ENCODE data around the gene STK32C.
A peak's percentile ranks its signal among the peaks of the same experiment; 100 is the strongest.

The STK32C gene

GRCh38 chr10:132283604-132284382 lies 24.0 kb downstream of the STK32C start:
- peak in 2 of 56 donors; percentile 43 to 70 for DNase-seq

- DNase-seq: peak in 1 of 56 donors; percentile 70
These were observed 24.8 kb downstream of the STK32C start for GRCh38 chr10:132282667-132283603.

GRCh38 chr10:132281915-132282666 lies 25.7 kb downstream of the STK32C start:
- DNase-seq: no peak

GRCh38 chr10:132280646-132281074 lies 27.1 kb downstream of the STK32C start:
- DNase-seq: no peak

DNA sequence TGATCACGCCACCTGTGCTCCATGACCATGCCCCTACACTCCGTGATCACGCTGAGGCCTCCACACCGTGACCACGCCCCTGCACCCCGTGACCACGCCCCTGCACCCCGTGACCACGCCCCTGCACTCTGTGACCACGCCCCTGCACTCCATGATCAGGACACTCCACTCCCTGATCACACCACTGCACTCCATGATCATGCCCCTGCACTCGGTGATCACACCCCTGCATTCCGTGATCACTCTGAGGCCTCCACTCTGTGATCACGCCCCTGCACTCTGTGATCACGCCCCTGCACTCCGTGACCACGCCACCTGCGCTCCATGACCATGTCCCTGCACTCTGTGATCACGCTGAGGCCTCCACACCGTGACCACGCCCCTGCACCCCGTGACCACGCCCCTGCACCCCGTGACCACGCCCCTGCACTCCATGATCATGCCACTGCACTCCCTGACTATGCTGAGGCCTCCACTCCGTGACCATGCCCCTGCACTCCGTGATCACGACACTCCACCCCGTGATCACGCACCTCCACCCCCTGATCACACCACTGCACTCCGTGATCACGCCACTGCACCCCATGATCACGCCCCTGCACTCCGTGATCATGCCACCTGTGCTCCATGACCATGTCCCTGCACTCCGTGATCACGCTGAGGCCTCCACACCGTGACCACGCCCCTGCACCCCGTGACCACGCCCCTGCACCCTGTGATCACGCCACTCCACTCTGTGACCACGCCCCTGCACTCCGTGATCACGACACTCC lies 27.7 kb downstream of the STK32C start:
- DNase-seq: no peak

DNA sequence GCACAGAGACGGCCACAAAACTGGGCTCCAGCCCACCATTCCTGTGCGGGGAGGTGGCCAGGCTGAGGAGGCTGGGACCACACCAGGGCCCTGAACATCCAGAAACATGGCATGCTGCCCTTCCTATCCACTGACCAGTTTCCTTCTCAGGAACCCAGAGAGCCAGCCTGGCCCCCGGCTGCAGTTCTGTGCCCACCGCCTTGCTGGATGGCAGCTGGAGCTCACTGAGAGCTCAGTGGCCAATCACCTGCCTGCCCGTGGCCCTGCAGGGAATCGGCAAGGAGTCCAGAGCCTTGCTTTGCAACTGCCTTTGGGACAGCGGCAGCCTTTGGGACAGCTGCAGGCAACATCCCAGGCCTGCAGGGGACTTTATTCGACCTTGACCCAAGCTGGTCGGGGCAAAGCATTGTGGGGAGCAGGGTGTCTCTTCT lies 30.4 kb downstream of the STK32C start:
- no peak for DNase-seq

DNA sequence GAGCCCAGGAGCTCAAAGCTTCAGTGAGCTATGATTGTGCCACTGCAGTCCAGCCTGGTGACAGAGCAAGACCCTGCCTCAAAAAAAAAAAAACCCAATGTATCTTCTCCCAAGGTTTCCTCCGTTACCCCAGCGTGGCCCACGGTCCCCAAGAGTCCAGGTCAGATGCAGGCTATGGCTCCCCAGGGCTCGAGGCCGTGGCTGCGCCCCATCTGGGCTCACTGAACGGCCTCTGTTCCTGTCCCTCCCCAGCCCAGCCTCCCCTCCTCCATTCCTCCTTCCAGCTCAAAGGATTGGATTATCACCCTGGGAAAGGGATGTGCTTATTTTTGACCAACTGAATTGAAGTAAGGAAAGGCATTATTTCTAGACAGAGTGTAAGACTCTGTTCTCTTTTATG lies 31.0 kb downstream of the STK32C start:
- no peak for DNase-seq

- no peak for DNase-seq
These were observed 31.5 kb downstream of the STK32C start for GRCh38 chr10:132276179-132276675.

- DNase-seq: no peak
These were observed 32.1 kb downstream of the STK32C start for GRCh38 chr10:132275426-132276178.

GRCh38 chr10:132274986-132275385 lies 32.8 kb downstream of the STK32C start:
- DNase-seq: no peak

DNA sequence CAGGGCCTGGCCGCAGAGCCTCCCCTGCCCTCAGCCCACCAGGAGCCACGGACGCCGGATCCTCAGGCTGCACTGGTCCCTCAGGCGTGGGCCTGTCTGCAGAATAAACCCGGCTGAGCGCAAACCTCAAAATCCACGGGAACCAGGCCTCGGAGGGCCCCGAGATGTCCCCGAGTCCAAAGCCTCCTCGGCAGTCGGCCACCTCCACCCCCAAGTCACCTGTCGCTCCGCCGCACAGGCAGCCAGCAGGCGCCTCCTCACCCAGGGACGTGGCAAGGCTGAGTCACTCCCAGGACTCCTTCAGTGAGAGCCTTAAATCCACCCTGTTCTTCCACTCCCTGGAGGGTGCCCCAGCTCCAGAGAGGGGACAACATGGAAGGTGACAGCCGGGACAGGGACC lies 33.2 kb downstream of the STK32C start:
- peak in 3 of 56 donors; percentile 24 to 42 (median 31) for DNase-seq

- DNase-seq: no peak
These were observed 33.8 kb downstream of the STK32C start for GRCh38 chr10:132273966-132274365.

DNA sequence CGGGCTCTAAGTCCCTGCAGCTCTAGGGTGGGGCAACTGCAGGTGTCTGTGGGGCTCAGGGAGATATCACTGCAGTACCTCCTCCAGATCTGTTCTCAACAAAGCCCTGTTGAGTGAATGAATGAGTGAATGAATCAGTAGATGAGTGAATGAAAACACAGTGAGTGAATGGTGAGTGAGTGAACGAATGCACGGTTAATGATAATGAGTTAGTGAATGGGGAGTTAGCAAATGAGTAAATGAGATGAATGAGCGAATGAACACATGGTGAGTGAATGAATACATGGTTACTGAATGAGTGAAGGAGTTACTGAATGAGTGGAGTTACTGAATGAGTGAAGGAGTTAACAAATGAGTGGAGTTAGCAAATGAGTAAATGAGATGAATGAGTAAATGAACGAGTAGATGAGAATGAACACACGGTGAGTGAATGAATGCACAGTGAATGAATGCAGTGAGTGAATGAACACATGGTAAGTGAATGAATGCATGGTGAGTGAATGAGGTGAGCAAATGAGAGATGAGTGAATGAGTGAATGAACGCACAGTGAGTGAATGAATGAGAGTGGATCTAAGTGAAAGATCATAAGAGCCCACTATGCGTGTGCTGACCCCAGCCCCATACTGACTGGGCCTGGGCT lies 34.3 kb downstream of the STK32C start:
- DNase-seq: no peak

GRCh38 chr10:132272231-132272971 lies 35.3 kb downstream of the STK32C start:
- peak in 17 of 56 donors; percentile 22 to 65 (median 38) for DNase-seq

DNA sequence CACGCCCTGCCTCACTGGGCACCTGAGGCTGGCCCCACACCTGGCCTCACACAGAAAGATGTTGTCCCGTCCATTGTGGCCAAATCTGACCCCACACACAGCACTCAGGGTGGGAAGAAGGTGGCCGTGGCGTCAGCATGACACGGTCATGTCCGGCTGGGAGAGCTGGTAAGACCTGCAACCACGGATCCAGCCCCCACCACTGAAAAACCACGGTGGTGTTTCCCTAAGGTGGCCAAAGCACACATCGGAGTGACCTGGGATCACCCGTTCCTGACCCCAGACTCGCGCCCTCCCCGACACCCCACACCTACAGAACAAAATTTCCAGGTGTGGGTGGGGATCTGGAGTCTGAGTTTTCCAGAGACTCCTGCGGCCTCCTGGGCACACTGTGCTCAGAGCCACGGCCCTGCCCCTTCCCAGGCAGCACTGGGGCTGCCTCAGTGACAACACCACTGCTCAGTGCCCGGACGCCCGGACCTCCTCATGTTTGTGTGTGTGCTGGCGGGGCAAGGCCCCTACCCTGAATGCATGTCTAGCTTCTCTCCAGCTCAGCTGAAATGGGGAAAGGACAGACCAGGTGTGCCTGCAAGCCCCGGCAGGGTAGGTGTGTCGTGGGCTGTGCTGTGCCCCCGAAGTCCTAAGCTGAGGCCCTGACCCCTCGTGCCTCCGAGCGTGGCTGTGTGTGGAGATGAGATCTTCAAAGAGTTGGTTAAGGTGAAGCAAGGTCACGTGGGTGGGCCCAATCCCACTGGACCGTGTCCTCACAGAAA lies 36.1 kb downstream of the STK32C start:
- no peak for DNase-seq

DNA sequence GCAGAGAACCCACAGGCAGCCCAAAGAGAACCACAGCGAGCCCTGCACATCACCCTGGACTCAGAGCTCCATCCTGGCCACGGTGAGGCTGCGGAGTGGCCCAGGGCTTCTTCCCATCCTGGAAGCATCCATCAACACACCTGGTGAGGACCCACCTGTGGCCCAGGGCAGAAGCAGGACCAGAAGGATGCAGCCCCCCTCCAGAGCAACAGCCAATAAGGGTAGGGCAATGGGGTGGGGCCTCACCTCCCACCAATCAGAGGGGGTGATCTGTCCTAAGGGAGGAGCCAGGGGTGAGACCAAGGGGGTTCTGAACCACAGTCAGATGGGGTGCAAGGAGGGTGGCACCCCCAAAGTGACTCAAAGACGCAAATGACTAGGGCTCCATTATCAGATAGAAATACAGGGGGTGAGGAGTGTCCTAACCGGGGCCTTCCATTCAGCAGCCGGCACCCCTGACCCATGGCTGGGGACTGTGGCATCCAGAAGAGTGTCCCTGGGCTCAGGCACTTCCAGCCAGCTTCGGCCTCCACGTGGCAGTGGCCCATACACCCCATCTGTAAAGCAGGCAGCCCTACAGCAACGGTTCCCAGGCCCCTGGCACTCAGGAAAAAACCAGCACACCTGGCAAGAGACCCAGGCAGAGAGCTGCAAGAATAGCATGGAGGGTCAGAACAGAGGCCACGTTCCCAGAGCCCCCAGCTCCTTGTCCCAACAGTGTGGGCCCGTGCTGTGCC lies 36.9 kb downstream of the STK32C start:
- no peak for DNase-seq

GRCh38 chr10:132270256-132270655 lies 37.5 kb downstream of the STK32C start:
- DNase-seq: no peak

All from amygdala (tissue), 56 donors.